Keratinocyte (primary cell): ENCODE data around the gene AHRR. TPM values are rescaled to one million over a fixed set of nuclear protein-coding genes. Genes with fewer than 3 reads are reported as not detected.
"Not testable (repeated sequence)": the region's sequence is repeated elsewhere in the genome, so short reads cannot be mapped to it uniquely, and the experiment has no call there.

ENCODE experiments used
- DNase-seq: peaks from one replicate; pipeline ENCODE4 v3.0.0-alpha.2; 2011; ENCODE audit warnings: low read depth, missing footprints, low spot score
- FAIRE-seq: peaks from 2 replicates; lab custom pipeline; 2011; peaks lifted over from hg19 to GRCh38; lab: Jason Lieb, UNC
- H2AFZ ChIP-seq: 2 replicates; pipeline ENCODE4 v1.6.0; 2012; ENCODE audit warnings: low read length, control low read depth, inconsistent platforms; ENCODE audit not compliant: control insufficient read depth
- H3K27ac ChIP-seq: 2 replicates; pipeline ENCODE4 v1.5.1; 2011; ENCODE audit warnings: low read length; ENCODE audit not compliant: control insufficient read depth, insufficient read depth
- H3K27me3 ChIP-seq: 3 replicates; pipeline ENCODE4 v1.6.0; 2011; ENCODE audit warnings: low read length; ENCODE audit not compliant: control insufficient read depth, insufficient read depth; ENCODE audit errors: extremely low read depth
- H3K36me3 ChIP-seq, 2 experiments: 2 replicates in 1 of 2; 3 replicates in 1 of 2; pipeline ENCODE4 v1.5.1; 2011; ENCODE audit warnings: low read length in 2 of 2, mild to moderate bottlenecking in 1 of 2; ENCODE audit not compliant: control insufficient read depth in 2 of 2, insufficient read depth in 2 of 2; ENCODE audit errors: extremely low read depth in 1 of 2
- H3K4me1 ChIP-seq: 3 replicates; pipeline ENCODE4 v1.5.1; 2011; ENCODE audit warnings: low read length; ENCODE audit not compliant: control insufficient read depth, insufficient read depth; ENCODE audit errors: extremely low read depth
- H3K4me2 ChIP-seq: 3 replicates; pipeline ENCODE4 v1.6.0; 2011; ENCODE audit warnings: low read depth, low read length; ENCODE audit not compliant: control insufficient read depth, insufficient read depth; ENCODE audit errors: extremely low read depth
- H3K4me3 ChIP-seq, 3 experiments: fragments of 200-600 bp in 1 of 3; sonication (generic) in 1 of 3; 2 replicates in 2 of 3; 3 replicates in 1 of 3; pipeline ENCODE4 v1.5.1; 2011 to 2016; ENCODE audit warnings: low read length in 3 of 3, mild to moderate bottlenecking in 3 of 3, control low read depth in 2 of 3, inconsistent platforms in 1 of 3, low read depth in 1 of 3, mixed read lengths in 1 of 3, mixed run types in 1 of 3, moderate library complexity in 1 of 3; ENCODE audit not compliant: control insufficient read depth in 2 of 3, insufficient read depth in 2 of 3; ENCODE audit errors: extremely low read depth in 1 of 3
- H3K79me2 ChIP-seq: 2 replicates; pipeline ENCODE4 v1.6.0; 2012; ENCODE audit warnings: low read length; ENCODE audit not compliant: control insufficient read depth, insufficient read depth
- H3K9ac ChIP-seq: 3 replicates; pipeline ENCODE4 v1.6.0; 2011; ENCODE audit warnings: low read length; ENCODE audit not compliant: control insufficient read depth, insufficient read depth; ENCODE audit errors: extremely low read depth
- H3K9me1 ChIP-seq: 3 replicates; pipeline ENCODE4 v1.6.0; 2011; ENCODE audit warnings: low read length; ENCODE audit not compliant: control insufficient read depth, insufficient read depth; ENCODE audit errors: extremely low read depth
- H3K9me3 ChIP-seq: 2 replicates; pipeline ENCODE4 v1.5.1; 2012; ENCODE audit warnings: low read depth, low read length; ENCODE audit not compliant: control insufficient read depth
- H4K20me1 ChIP-seq: 3 replicates; pipeline ENCODE4 v1.6.0; 2011; ENCODE audit warnings: low read length; ENCODE audit not compliant: control insufficient read depth, insufficient read depth; ENCODE audit errors: extremely low read depth
- CTCF ChIP-seq, 3 experiments: IDR thresholded peaks in 1 of 3; conservative IDR thresholded peaks in 1 of 3; optimal IDR thresholded peaks in 1 of 3; 2 replicates in 2 of 3; 3 replicates in 1 of 3; pipeline versions ENCODE3 to v1.5.1; 2011; ENCODE audit warnings: low read length in 3 of 3, mild to moderate bottlenecking in 3 of 3, moderate library complexity in 2 of 3, control low read depth in 1 of 3, inconsistent platforms in 1 of 3; ENCODE audit not compliant: insufficient read depth in 2 of 3; ENCODE audit errors: extremely low read depth in 1 of 3
- EZH2 ChIP-seq: IDR thresholded peaks from one replicate; pipeline ENCODE4 v1.6.1; 2012; ENCODE audit warnings: inconsistent platforms, mild to moderate bottlenecking, low read length, moderate library complexity
- dilution Hi-C: fragments of 300-500 bp; cut with MboI; formaldehyde crosslinking; loops from one replicate; pipeline ENCODE4 v1.7.0; 2020; ENCODE audit warnings: low sequenced_read_pairs; ENCODE audit not compliant: extremely low pct_ligation_motif_present
- polyA plus RNA-seq, 5 experiments: library from polyadenylated mRNA; depleted of rRNA in 3 of 5; stranded (reverse) in 3 of 5; stranded (forward) in 1 of 5; unstranded in 1 of 5; fragments of >200 nt; gene quantifications; 1 replicate in 1 of 5; 2 replicates in 3 of 5; 3 replicates in 1 of 5; pipeline versions ENCODE4 v1.2.1 to v1.2.3, GENCODE V29; 2011 to 2012; ENCODE audit warnings: missing spikeins in 2 of 5, low read depth in 1 of 5, low replicate concordance in 1 of 5

Gene AHRR
- polyA plus RNA-seq, 1 donor (not counting 4 experiments of a cell fraction or from before 2014, with no cell fraction given), result 0.24 TPM

- no peak for TF ChIP-seq CTCF (optimal IDR thresholded peaks at IDR 0.05 in 1 of 3, IDR thresholded peaks at IDR 0.05 in 1 of 3, conservative IDR thresholded peaks at IDR 0.05 in 1 of 3; ENCODE audit: extremely low read depth in 1 of 3, insufficient read depth in 2 of 3, low read length in 3 of 3)
- no peak for TF ChIP-seq EZH2
- H3K27ac ChIP-seq, result peak overlapping the region; percentile 75
- peak overlapping the region; percentile 87 for H3K9ac ChIP-seq
- H3K79me2 ChIP-seq, result peaks cover 16% of the 10 kb centered on the region
- dilution Hi-C loops, result no loop called here
- no peak for FAIRE-seq
- H3K9me3 ChIP-seq, result no peaks in the 10 kb centered on the region
- peaks cover 20% of the 10 kb centered on the region for H3K4me1 ChIP-seq
- H3K27me3 ChIP-seq, result peaks cover 21% of the 10 kb centered on the region
- peak overlapping the region; percentile 22 for H2AFZ ChIP-seq
- no peaks in the 10 kb centered on the region for H4K20me1 ChIP-seq
- DNase-seq, result no peak
- H3K4me3 ChIP-seq, result peak overlapping the region; percentile 75 to 83 (median 81)
- H3K4me2 ChIP-seq, result peak overlapping the region; percentile 86
- H3K36me3 ChIP-seq, result peaks cover 0 to 5% of the 10 kb centered on the region in 2 experiments
- H3K9me1 ChIP-seq, result no peaks in the 10 kb centered on the region
Observed at GRCh38 chr5:472656-473550, 151.4 kb downstream of the AHRR start.

- H3K36me3 ChIP-seq, result peaks cover 0 to 5% of the 10 kb centered on the region in 2 experiments
- TF ChIP-seq EZH2 (no peak), CTCF (optimal IDR thresholded peaks at IDR 0.05 in 1 of 3, IDR thresholded peaks at IDR 0.05 in 1 of 3, conservative IDR thresholded peaks at IDR 0.05 in 1 of 3; ENCODE audit: extremely low read depth in 1 of 3, insufficient read depth in 2 of 3, low read length in 3 of 3) (no peak)
- H4K20me1 ChIP-seq, result no peaks in the 10 kb centered on the region
- dilution Hi-C loops, result no loop called here
- H3K4me1 ChIP-seq, result peaks cover 20% of the 10 kb centered on the region
- FAIRE-seq, result no peak
- H3K9me1 ChIP-seq, result no peaks in the 10 kb centered on the region
- H2AFZ ChIP-seq, result peak overlapping the region; percentile 15
- peak overlapping the region; percentile 72 for H3K9ac ChIP-seq
- H3K27me3 ChIP-seq, result peaks cover 26% of the 10 kb centered on the region
- no peaks in the 10 kb centered on the region for H3K9me3 ChIP-seq
- DNase-seq, result no peak
- H3K79me2 ChIP-seq, result peaks cover 16% of the 10 kb centered on the region
- peak overlapping the region; percentile 40 for H3K27ac ChIP-seq
- peak overlapping the region; percentile 72 to 83 (median 81) for H3K4me3 ChIP-seq
- peak overlapping the region; percentile 86 for H3K4me2 ChIP-seq
Observed at GRCh38 chr5:473551-474192, 152.2 kb downstream of the AHRR start.

GRCh38 chr5:474232-474839, 152.8 kb downstream of the AHRR start:
- DNase-seq, H3K27ac ChIP-seq, H2AFZ ChIP-seq, H3K9me1 ChIP-seq, H4K20me1 ChIP-seq, H3K9me3 ChIP-seq, FAIRE-seq, dilution Hi-C loops, H3K9ac ChIP-seq, H3K36me3 ChIP-seq: not testable (repeated sequence)
- Histone ChIP-seq H3K79me2 (peaks cover 16% of the 10 kb centered on the region), H3K4me1 (peaks cover 20% of the 10 kb centered on the region), H3K4me2 (peak overlapping the region; percentile 86), H3K27me3 (peaks cover 26% of the 10 kb centered on the region), H3K4me3 (peak overlapping the region; percentile 72 to 83 (median 81))
